SK-N-SH (cell line): ENCODE results near the gene PMEPA1. TPM values are rescaled to one million over a fixed set of nuclear protein-coding genes. Genes with fewer than 3 reads are reported as not detected.

ENCODE experiments used
- CTCF ChIA-PET: fragments of 300-600, 350-600 bp; formaldehyde crosslinking; extraction: SDS; loops from one replicate; lab custom pipeline; 2021; lab: Yijun Ruan, JAX
- POLR2A ChIA-PET: fragments of 350-600 bp; sonication (Branson Sonifier 250); formaldehyde crosslinking; extraction: SDS; loops from one replicate; lab custom pipeline; 2020; ENCODE audit warnings: antibody characterized with exemption, inconsistent platforms; lab: Yijun Ruan, JAX
- DNase-seq: peaks from one replicate; pipeline ENCODE4 v3.0.0; 2012
- H2AFZ ChIP-seq: fragments of 200-600 bp; sonication (generic); 2 replicates; pipeline ENCODE4 v1.8.1; 2016; ENCODE audit warnings: antibody characterized with exemption, mild to moderate bottlenecking, low read depth
- H3F3A ChIP-seq: fragments of 200-600 bp; sonication (generic); replicated peaks from 2 replicates; pipeline ENCODE3; 2016; ENCODE audit warnings: antibody characterized with exemption, mild to moderate bottlenecking; ENCODE audit not compliant: insufficient read depth
- H3K27ac ChIP-seq, 2 experiments: fragments of 200-500 bp in 1 of 2; fragments of 200-600 bp in 1 of 2; sonication (Bioruptor generic) in 1 of 2; sonication (generic), shearing (Covaris generic) in 1 of 2; 2 replicates each; pipeline versions ENCODE4 v1.5.1 to v1.6.1; 2014 to 2016; ENCODE audit warnings: low read depth in 2 of 2, inconsistent platforms in 1 of 2, low read length in 1 of 2, mild to moderate bottlenecking in 1 of 2, mixed read lengths in 1 of 2
- H3K27me3 ChIP-seq: fragments of 200-600 bp; sonication (generic), shearing (Covaris generic); 2 replicates; pipeline ENCODE4 v1.6.1; 2016; ENCODE audit warnings: mixed run types; ENCODE audit not compliant: insufficient read depth
- H3K36me3 ChIP-seq, 2 experiments: fragments of 200-500 bp in 1 of 2; fragments of 200-600 bp in 1 of 2; sonication (Bioruptor generic) in 1 of 2; sonication (generic) in 1 of 2; replicated peaks in 1 of 2; 2 replicates each; pipeline versions ENCODE3 to v1.5.1; 2014 to 2016; ENCODE audit warnings: low read length in 1 of 2, mild to moderate bottlenecking in 1 of 2; ENCODE audit not compliant: insufficient read depth in 2 of 2, control insufficient read depth in 1 of 2
- H3K4me1 ChIP-seq, 2 experiments: fragments of 200-500 bp in 1 of 2; fragments of 200-600 bp in 1 of 2; sonication (Bioruptor generic) in 1 of 2; sonication (generic), shearing (Covaris generic) in 1 of 2; 2 replicates each; pipeline versions ENCODE4 v1.5.1 to v1.6.1; 2014 to 2016; ENCODE audit warnings: low read depth in 1 of 2, low read length in 1 of 2, mixed run types in 1 of 2; ENCODE audit not compliant: insufficient read depth in 2 of 2, control insufficient read depth in 1 of 2
- H3K4me2 ChIP-seq: fragments of 200-600 bp; sonication (generic), shearing (Covaris generic); 2 replicates; pipeline ENCODE4 v1.6.1; 2017; ENCODE audit warnings: mixed run types
- H3K4me3 ChIP-seq, 2 experiments: fragments of 200-500 bp in 1 of 2; fragments of 200-600 bp in 1 of 2; sonication (Bioruptor generic) in 1 of 2; sonication (generic), shearing (Covaris generic) in 1 of 2; 2 replicates each; pipeline versions ENCODE4 v1.5.1 to v1.8.1; 2014 to 2016; ENCODE audit warnings: low read depth in 2 of 2, inconsistent platforms in 1 of 2, low read length in 1 of 2, mild to moderate bottlenecking in 1 of 2, mixed read lengths in 1 of 2, moderate library complexity in 1 of 2
- H3K79me2 ChIP-seq: fragments of 200-600 bp; sonication (generic); 2 replicates; pipeline ENCODE4 v1.8.1; 2017; ENCODE audit warnings: mild to moderate bottlenecking; ENCODE audit not compliant: insufficient read depth
- H3K9ac ChIP-seq: fragments of 200-600 bp; sonication (generic); 2 replicates; pipeline ENCODE4 v1.6.1; 2017; ENCODE audit warnings: mixed run types
- H3K9me2 ChIP-seq: fragments of 200-600 bp; sonication (generic); 2 replicates; pipeline ENCODE4 v1.6.1; 2017; ENCODE audit warnings: mixed run types
- H3K9me3 ChIP-seq: fragments of 200-600 bp; sonication (generic); 2 replicates; pipeline ENCODE4 v1.6.1; 2017; ENCODE audit warnings: mixed run types, mild to moderate bottlenecking, moderate library complexity
- H4K20me1 ChIP-seq: fragments of 200-600 bp; sonication (generic); 2 replicates; pipeline ENCODE4 v1.6.1; 2017; ENCODE audit warnings: mild to moderate bottlenecking, mixed run types; ENCODE audit not compliant: insufficient read depth
- CTCF ChIP-seq: fragments of 200-600 bp; sonication (generic); IDR thresholded peaks from 2 replicates; pipeline ENCODE4 v1.6.1; 2017; ENCODE audit warnings: antibody characterized with exemption, mild to moderate bottlenecking, moderate library complexity
- ELF1 ChIP-seq: IDR thresholded peaks from 2 replicates; pipeline ENCODE4 v1.4.0; 2012
- EZH2phosphoT487 ChIP-seq: fragments of 200-600 bp; sonication (generic); IDR thresholded peaks from 2 replicates; pipeline ENCODE4 v1.6.1; 2017; ENCODE audit warnings: low read depth, mixed run types, mild to moderate bottlenecking, antibody characterized with exemption, moderate library complexity, borderline replicate concordance
- FOSL2 ChIP-seq: IDR thresholded peaks from 2 replicates; pipeline ENCODE4 v1.4.0; 2012; ENCODE audit warnings: low read depth, mild to moderate bottlenecking, moderate library complexity, borderline replicate concordance
- FOXJ3 ChIP-seq: sonication (generic); formaldehyde crosslinking; IDR thresholded peaks from 2 replicates; pipeline ENCODE4 v1.5.1; 2020; ENCODE audit warnings: mild to moderate bottlenecking, missing genetic modification reagents
- FOXM1 ChIP-seq: IDR thresholded peaks from 2 replicates; pipeline ENCODE4 v1.4.0; 2012; ENCODE audit warnings: low read depth, mild to moderate bottlenecking
- GABPA ChIP-seq: IDR thresholded peaks from 2 replicates; pipeline ENCODE4 v1.4.0; 2012; ENCODE audit warnings: low read depth, mild to moderate bottlenecking
- JUND ChIP-seq: IDR thresholded peaks from 2 replicates; pipeline ENCODE4 v1.4.0; 2012
- MAX ChIP-seq: IDR thresholded peaks from 2 replicates; pipeline ENCODE4 v1.4.0; 2012; ENCODE audit warnings: low read depth
- MEF2A ChIP-seq: IDR thresholded peaks from 2 replicates; pipeline ENCODE4 v1.4.0; 2012; ENCODE audit warnings: low read depth, borderline replicate concordance
- NFIC ChIP-seq: IDR thresholded peaks from 2 replicates; pipeline ENCODE4 v1.4.0; 2012; ENCODE audit warnings: borderline replicate concordance
- NRF1 ChIP-seq: IDR thresholded peaks from 2 replicates; pipeline ENCODE4 v1.6.1; 2012; ENCODE audit warnings: low read depth, mild to moderate bottlenecking, low read length
- RAD21 ChIP-seq: IDR thresholded peaks from 2 replicates; pipeline ENCODE4 v1.6.1; 2012; ENCODE audit warnings: mild to moderate bottlenecking, low read length
- RCOR1 ChIP-seq: fragments of 150-350 bp; IDR thresholded peaks from 2 replicates; pipeline ENCODE4 v1.6.1; 2017; ENCODE audit warnings: antibody characterized with exemption, low read length
- REST ChIP-seq: IDR thresholded peaks from 2 replicates; pipeline ENCODE4 v1.6.1; 2012; ENCODE audit warnings: mild to moderate bottlenecking, low read depth, low read length, moderate library complexity
- RXRA ChIP-seq: IDR thresholded peaks from 2 replicates; pipeline ENCODE4 v1.4.0; 2012; ENCODE audit warnings: low read depth, mild to moderate bottlenecking, borderline replicate concordance
- SIN3A ChIP-seq: IDR thresholded peaks from 2 replicates; pipeline ENCODE4 v1.6.1; 2012; ENCODE audit warnings: low read depth, mild to moderate bottlenecking, low read length, moderate library complexity, borderline replicate concordance
- SMC3 ChIP-seq: IDR thresholded peaks from 2 replicates; pipeline ENCODE4 v1.6.1; 2012; ENCODE audit warnings: low read depth, low read length, improper control_type of control experiment
- TEAD4 ChIP-seq: IDR thresholded peaks from 2 replicates; pipeline ENCODE4 v1.4.0; 2012; ENCODE audit warnings: mild to moderate bottlenecking, borderline replicate concordance; ENCODE audit not compliant: insufficient read depth
- USF1 ChIP-seq: IDR thresholded peaks from 2 replicates; pipeline ENCODE4 v1.4.0; 2012; ENCODE audit warnings: low read depth, borderline replicate concordance
- USF2 ChIP-seq: fragments of 150-350 bp; IDR thresholded peaks from 2 replicates; pipeline ENCODE4 v1.6.1; 2017; ENCODE audit warnings: antibody characterized with exemption, low read length, low read depth, borderline replicate concordance
- YY1 ChIP-seq: IDR thresholded peaks from 2 replicates; pipeline ENCODE4 v1.4.0; 2012; ENCODE audit warnings: low read depth, mild to moderate bottlenecking
- ZBTB33 ChIP-seq: IDR thresholded peaks from 2 replicates; pipeline ENCODE4 v1.4.0; 2012; ENCODE audit warnings: low read depth, borderline replicate concordance
- WGBS: methylation state at CpG from one replicate; pipeline ENCODE4 v1.1.6; 2017; ENCODE audit warnings: low lambda C conversion rate; 5-methylcytosine and 5-hydroxymethylcytosine counted together
- polyA plus RNA-seq, 3 experiments: library from polyadenylated mRNA; depleted of rRNA; stranded (reverse); fragments of >200 nt; gene quantifications; 2 replicates each; pipeline ENCODE4 v1.2.3, GENCODE V29; 2012

The PMEPA1 gene
- polyA plus RNA-seq, 1 of the 3 experiments (the other 2 are of a cell fraction): 7.1 TPM

GRCh38 chr20:57704245-57704644, 5.6 kb downstream of the PMEPA1 start (continued):
- TF ChIP-seq JUND: no peak
- TF ChIP-seq USF1: no peak
- no peak for TF ChIP-seq NFIC
- no peak for TF ChIP-seq SMC3
- TF ChIP-seq, all 33 proteins: peak for 0

GRCh38 chr20:57703013-57703412, 6.8 kb downstream of the PMEPA1 start:
- no peak overlapping the region for H3K4me2 ChIP-seq
- TF ChIP-seq SIN3A: no peak
- TF ChIP-seq USF2: no peak
- no peak for TF ChIP-seq GABPA
- TF ChIP-seq TEAD4: no peak
- no peak for TF ChIP-seq NFIC
- TF ChIP-seq CTCF: no peak
- TF ChIP-seq NRF1: no peak
- no peak for TF ChIP-seq FOSL2
- TF ChIP-seq MAX: no peak
- no peak for TF ChIP-seq ELF1
- TF ChIP-seq MEF2A: no peak
- TF ChIP-seq ZBTB33: no peak
- no peak for TF ChIP-seq REST
- TF ChIP-seq RXRA: no peak
- TF ChIP-seq RAD21: no peak
- TF ChIP-seq RCOR1: no peak
- TF ChIP-seq EZH2phosphoT487: no peak
- no peak for TF ChIP-seq YY1
- TF ChIP-seq FOXJ3 (CRISPR knock-in tag): no peak
- no peak for TF ChIP-seq FOXM1
- H3K4me1 ChIP-seq: peaks cover 13 to 85% of the 10 kb centered on the region in 2 experiments
- CTCF ChIA-PET: interaction anchor here (0.6 to 1.7 kb wide), 7 partner anchors 9 to 477 kb away, joined by 3 to 4 read pairs (median 3); no protein-coding TSS in a partner anchor
- no peak overlapping the region for H2AFZ ChIP-seq
- no peak overlapping the region; a peak in 1 of 4 replicates for H3K27ac ChIP-seq
- POLR2A ChIA-PET: no interaction called here
- H3K9me2 ChIP-seq: no peaks in the 10 kb centered on the region
- H3F3A ChIP-seq: peaks cover 29% of the 10 kb centered on the region
- 94% methylated on average over 6 of the region's 6 CpGs for WGBS
- no peaks in the 10 kb centered on the region for H3K27me3 ChIP-seq
- H3K9me3 ChIP-seq: no peaks in the 10 kb centered on the region
- peaks cover 66% of the 10 kb centered on the region for H4K20me1 ChIP-seq
- peaks cover 91% of the 10 kb centered on the region for H3K79me2 ChIP-seq
- H3K4me3 ChIP-seq: no peak overlapping the region
- H3K36me3 ChIP-seq: peaks cover 0 to 7% of the 10 kb centered on the region in 2 experiments
- DNase-seq: no peak
- H3K9ac ChIP-seq: no peak overlapping the region
